ENCODE data around the gene MYBPC1.

MYBPC1 gene

GRCh38 chr12:101604132-101604531, 9.4 kb downstream of the MYBPC1 start:
- DNase-seq = no peak

DNA sequence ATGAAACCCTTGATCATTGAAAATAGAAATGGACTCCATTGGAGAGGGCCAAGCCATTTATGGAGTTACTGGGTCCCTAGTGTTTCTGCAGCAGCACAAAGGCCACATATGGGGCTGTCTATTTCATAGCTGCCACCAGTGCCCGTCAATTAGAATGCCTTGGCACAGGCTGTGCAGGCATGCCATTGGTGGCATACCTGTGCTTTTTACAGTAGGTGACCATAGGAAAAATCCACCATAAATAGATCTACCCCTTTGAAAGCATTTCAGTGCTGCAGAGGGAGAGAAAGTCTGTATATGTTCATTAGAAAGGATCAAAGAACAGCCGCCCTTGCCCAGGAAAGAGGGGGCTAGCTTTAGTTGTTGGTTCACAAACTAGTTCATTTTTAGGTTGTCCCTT, 13.1 kb downstream of the MYBPC1 start:
- DNase-seq = no peak

- no peak for DNase-seq
Measured at GRCh38 chr12:101608301-101609133, 13.7 kb downstream of the MYBPC1 start.

GRCh38 chr12:101609198-101609597, 14.4 kb downstream of the MYBPC1 start:
- no peak for DNase-seq

DNA sequence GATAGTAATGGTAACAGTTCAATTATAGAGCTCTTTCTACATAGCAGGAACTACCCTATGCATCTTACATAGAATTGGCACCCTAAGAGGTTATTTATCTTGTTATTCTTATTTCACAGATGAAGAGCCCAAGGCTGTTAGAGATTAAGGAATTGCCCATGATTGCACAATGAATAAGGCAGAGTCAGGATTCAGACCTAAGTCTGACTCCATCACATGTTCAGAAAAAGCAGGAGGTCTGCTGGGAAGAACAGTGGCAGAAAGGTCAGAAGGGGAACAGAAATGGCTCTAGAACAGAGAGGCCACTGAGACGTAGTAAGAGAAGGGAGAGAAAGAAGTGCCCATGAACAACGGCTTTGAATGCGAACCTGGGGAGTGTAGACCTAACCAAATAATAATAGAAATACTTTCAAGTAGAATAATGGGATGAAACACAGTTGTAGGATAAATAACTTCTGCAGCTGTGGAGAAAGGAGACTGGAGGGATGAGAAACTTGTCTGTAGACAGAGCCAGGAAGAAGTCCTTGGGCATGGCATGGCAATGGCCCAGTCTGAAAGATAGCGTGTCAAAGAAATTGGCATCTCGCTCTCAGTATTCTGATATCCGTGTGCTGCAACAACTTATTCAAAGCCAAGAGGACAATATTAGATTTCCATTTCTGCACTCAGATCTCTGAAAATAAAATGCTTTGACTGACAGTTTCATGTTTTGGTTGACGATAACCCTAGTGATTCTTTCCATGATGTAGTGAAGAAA, 17.6 kb downstream of the MYBPC1 start:
- peak in 1 of 3 donors; percentile 36 for DNase-seq

DNA sequence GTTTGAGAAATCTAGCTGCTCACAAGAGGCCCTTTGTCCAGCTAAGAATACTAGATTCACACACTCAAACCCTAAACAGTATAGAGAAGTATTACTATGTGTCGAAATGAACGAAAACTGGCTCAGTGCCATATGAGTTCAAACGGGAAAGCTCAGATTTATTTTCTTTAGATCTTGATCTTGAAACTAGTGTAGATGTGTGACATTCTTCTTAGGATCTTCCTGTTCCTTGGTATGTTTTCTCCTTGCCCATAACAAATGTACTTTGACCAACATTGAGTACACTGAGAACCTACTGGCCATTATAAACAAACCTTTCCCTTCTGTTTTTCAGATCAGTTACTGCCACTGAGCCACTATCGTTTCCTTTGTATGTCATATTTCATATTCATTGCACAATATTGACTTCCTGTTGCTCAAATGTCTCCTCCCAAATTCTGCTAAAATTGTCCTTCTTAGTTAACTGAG, 21.3 kb downstream of the MYBPC1 start:
- peak; percentile 59 to 76 (median 71) for DNase-seq

- no peak for DNase-seq
Measured at GRCh38 chr12:101619026-101619786, 24.4 kb downstream of the MYBPC1 start.

DNA sequence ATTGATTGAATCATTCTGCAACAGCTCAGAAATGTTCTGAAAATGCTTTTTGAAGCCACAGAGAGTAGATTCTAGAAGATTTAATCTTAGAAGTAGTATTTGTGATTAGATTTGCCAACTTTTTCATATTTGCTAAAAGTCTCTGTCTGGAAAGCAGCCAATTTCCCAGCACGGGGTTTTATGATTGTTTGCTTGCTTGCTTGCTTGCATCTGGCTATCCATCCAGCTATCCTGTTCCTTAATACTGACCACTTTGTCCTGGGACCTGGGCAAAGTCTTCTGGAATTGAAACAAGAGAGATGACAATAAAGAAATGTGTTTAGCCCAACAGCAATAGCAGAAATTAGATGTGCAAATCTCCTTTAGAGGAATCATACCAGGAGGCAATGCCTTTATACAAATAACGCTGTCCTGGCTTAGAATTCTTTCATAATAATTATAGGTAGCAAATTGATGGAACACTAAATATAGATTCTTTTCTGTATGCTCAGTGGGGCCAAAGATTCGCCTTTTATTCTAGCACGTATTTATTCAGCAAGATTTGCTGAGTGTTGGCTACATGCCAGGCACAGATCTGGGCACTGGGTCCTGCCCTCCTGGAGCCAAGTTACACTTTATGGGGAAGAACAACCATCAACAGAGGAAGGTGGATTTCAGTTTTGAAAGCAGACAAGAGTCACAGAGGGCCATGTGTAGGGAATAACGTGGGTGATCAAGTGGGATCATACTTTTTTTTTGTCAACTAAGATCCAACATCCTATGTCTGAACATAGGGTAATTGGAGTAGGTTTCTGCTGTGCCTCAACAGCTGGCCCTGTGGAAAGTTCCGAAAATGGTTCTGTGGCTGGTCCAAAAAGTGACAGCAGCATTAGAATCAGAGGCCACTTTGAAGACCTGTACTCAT, 25.3 kb downstream of the MYBPC1 start:
- DNase-seq = no peak

DNA sequence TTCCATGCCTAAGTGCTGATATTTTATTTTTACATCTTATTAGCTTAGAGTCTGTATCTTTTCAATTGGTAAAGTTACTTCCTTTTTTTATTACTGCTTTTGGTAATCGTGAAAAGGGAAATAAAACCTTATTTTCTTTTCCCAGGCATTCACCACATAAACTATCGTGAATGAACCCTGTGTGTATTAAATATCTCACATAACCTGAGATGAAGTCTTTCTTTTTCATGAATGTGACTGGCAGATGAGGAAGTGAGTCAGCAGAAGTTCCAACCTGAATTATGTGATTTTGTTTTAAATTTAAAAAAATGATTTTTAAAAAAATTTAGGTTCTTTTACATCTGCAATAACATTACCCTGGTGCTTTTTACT, 26.0 kb downstream of the MYBPC1 start:
- DNase-seq = peak in 2 of 3 donors; percentile 35 to 42

DNA sequence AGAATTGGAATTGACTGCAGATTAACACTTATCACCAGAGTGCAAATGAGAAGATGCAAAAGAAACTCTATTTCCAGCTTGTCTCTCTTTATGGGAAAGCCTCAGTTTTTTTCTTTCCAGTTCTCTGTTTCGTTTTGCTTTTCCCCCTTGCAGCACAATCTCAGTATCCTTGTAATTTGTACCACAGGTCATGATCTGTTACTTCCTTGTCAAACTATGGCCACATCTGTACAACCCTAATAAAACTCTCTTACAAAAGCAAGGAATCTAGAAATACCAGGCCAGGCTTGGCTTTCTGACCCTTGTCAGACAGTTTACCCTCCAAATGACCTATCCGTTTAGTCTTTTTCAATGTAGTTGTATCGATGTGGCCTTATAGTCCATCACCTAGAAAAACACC, 33.9 kb downstream of the MYBPC1 start:
- DNase-seq = no peak

DNA sequence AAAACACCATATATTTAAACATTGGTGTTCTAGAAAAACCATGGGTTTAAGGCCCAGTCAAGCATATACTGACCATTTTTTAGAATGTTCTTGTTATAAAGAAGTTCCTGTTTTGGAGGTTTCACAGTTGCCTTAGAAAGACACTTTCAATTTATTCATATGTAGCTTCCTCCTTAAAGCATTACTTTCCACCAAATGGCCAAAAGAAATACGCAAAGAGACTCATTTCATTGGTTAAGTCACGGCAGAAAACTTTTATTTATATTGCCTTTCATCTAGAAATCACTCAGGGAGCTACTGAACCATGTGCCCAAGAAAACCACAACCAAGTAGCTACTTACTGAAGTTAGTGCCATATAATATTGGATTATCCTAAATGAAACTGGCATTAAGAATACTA, 40.0 kb downstream of the MYBPC1 start:
- peak in 2 of 3 donors; percentile 55 to 58 for DNase-seq

GRCh38 chr12:101637936-101638335, 43.2 kb downstream of the MYBPC1 start:
- peak in 1 of 3 donors; percentile 27 for DNase-seq

- peak in 1 of 3 donors; percentile 15 for DNase-seq
Measured at GRCh38 chr12:101642115-101643067, 47.6 kb downstream of the MYBPC1 start.

- no peak for DNase-seq
Measured at GRCh38 chr12:101647711-101648110, 52.9 kb downstream of the MYBPC1 start.

- DNase-seq = peak; percentile 9 to 50 (median 47)
Measured at GRCh38 chr12:101648195-101648594, 53.4 kb downstream of the MYBPC1 start.

DNA sequence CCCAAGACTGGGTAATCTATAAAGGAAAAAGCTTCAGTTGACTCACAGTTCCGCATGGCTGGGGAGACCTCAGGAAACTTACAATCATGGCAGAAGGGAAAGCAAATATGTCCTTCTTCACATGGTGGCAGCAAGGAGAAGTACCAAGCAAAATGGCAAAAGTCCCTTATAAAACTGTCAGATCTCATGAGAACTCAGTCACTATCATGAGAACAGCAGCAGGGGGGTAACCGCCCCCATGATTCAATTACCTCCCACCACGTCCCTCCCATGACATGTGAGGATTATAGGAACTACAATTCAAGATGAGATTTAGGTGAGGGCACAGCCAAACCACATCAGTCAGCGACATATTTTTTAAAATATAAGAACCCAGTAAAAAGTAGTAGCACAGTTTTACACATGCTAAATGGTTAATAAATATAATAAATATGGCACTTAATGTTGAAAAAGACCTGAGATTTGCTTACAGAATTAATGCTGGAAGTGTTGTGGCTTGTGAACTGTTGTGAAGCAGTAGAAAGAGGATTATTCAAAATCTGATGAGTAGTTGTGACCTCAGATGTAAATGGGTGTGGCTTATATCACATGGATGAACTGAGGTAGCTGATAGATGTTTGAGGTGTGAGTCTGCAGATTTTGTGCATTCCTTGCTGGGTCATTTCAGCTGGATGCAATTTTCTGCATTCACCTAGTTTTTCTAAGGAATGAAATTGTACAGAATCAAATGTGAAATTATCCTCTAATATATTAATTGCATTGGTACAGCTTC, 55.8 kb downstream of the MYBPC1 start:
- DNase-seq = peak; percentile 26 to 55 (median 39)

- no peak for DNase-seq
Measured at GRCh38 chr12:101653030-101653429, 58.3 kb downstream of the MYBPC1 start.

- DNase-seq = no peak
Measured at GRCh38 chr12:101653503-101653902, 58.7 kb downstream of the MYBPC1 start.

DNA sequence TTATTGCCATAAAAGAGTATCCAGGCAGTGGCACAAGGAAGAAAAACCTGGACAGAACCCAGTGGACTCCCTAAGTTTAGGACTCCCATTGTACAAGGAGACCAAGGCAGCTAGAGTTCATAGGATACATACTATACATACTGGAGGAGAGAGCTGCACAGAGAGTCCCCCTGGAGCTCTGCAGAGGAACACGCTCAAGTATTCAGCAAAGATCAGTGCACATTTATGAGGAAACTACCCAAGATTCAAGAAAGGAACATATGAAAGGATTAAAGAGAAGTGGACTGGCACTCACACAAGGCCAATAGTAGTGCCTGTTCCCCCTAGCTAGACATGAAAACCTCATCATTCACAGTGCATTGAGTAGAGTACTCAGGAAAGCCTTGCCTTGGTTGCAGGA, 59.7 kb downstream of the MYBPC1 start:
- DNase-seq = no peak

DNA sequence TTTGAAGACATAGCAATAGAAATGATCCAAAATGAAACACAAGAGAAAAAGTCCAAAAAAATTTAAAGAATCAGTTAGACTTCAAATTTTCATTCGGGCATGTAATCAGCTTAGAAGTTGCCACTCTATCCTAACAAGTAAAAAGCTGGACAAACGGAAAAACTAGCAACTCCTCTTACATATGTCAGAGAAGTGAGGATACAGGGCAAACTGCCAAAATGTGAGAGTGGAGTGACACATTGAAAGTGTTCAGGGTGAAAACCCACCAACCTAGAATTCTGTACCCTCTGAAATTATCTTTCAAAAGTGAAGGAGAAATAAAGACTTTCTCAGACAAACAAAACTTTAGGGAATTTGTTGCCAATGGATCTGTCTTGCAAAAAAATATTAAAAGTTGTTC, 60.6 kb downstream of the MYBPC1 start:
- no peak for DNase-seq
